Testis (tissue), 2 donors: ENCODE measurements around the gene KLF3.

Source experiments
- POLR2A ChIP-seq: fragments of 450-650 bp; IDR thresholded peaks from one replicate; pipeline ENCODE4 v1.6.1; 2017; ENCODE audit warnings: antibody characterized with exemption, mild to moderate bottlenecking, moderate library complexity
- TF ChIP-seq, protein P1 (sequence below), 3 experiments: fragments of 450-650 bp in 2 of 3; fragments of 200-600 bp in 1 of 3; sonication (generic) in 1 of 3; IDR thresholded peaks; one replicate each; pipeline ENCODE4 v1.5.1; 2016 to 2019; ENCODE audit warnings: antibody characterized with exemption in 3 of 3, mild to moderate bottlenecking in 2 of 3, moderate library complexity in 1 of 3

DNA sequence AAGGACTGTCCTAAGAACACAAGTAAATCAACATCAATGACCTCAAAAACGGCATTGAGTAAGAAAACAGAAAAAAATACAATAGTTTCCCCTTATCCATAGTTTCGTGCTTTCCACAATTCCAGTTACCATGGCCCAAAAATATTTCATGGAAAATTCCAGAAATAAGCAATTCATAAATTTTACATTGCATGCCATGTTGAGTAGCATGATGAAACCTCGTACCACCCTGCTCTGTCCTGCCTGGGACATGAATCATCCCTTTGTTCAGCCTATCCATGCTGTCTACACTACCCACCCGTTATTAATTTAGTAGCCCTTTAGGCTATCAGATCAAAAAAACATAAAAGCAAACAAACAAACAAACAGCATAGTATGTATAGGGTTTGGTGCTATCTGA is 51.1 kb downstream of the KLF3 start:
- TF ChIP-seq POLR2A, result no peak
- TF ChIP-seq, protein P1, sequence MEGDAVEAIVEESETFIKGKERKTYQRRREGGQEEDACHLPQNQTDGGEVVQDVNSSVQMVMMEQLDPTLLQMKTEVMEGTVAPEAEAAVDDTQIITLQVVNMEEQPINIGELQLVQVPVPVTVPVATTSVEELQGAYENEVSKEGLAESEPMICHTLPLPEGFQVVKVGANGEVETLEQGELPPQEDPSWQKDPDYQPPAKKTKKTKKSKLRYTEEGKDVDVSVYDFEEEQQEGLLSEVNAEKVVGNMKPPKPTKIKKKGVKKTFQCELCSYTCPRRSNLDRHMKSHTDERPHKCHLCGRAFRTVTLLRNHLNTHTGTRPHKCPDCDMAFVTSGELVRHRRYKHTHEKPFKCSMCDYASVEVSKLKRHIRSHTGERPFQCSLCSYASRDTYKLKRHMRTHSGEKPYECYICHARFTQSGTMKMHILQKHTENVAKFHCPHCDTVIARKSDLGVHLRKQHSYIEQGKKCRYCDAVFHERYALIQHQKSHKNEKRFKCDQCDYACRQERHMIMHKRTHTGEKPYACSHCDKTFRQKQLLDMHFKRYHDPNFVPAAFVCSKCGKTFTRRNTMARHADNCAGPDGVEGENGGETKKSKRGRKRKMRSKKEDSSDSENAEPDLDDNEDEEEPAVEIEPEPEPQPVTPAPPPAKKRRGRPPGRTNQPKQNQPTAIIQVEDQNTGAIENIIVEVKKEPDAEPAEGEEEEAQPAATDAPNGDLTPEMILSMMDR (IDR thresholded peaks at IDR 0.05), result no peak
